GM12873 (cell line): ENCODE measurements around the gene HES1.

Source experiments
- CTCF ChIP-seq: IDR thresholded peaks from 2 replicates; pipeline ENCODE4 v1.5.1; 2012; ENCODE audit warnings: low read depth, mild to moderate bottlenecking, moderate library complexity, low read length, control low read depth; ENCODE audit not compliant: insufficient read depth; ENCODE audit errors: missing control alignments

HES1 gene

GRCh38 chr3:194174980-194175379 is 39.0 kb downstream of the HES1 start:
- no peak for TF ChIP-seq CTCF

- TF ChIP-seq CTCF: no peak
Observed at GRCh38 chr3:194176274-194176991, 40.5 kb downstream of the HES1 start.

- no peak for TF ChIP-seq CTCF
Observed at GRCh38 chr3:194177141-194177540, 41.2 kb downstream of the HES1 start.

- no peak for TF ChIP-seq CTCF
Observed at GRCh38 chr3:194178128-194178527, 42.2 kb downstream of the HES1 start.

- TF ChIP-seq CTCF: no peak
Observed at GRCh38 chr3:194178669-194179068, 42.7 kb downstream of the HES1 start.

DNA sequence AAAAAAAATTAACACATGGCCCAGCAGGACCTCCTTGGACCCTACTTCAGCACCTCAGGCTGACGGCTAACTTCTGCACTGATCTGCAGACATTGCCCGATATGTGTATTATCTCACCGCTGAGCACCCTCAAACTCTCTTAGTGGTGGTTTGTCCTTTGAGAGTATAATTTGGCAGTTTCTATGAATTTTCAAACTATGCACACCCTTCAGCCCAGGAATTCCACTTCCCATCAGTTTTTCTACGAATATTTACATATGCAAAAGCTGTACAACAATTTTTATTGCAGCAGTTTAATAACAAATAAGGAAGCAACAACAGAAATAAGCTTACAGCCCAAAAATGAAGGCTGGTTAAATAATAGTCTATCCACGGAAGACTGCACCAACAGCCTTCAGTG is 44.6 kb downstream of the HES1 start:
- TF ChIP-seq CTCF: no peak

- no peak for TF ChIP-seq CTCF
Observed at GRCh38 chr3:194181612-194182529, 45.9 kb downstream of the HES1 start.
